HL-60/S4 treated with phorbol 12-myristate 13-acetate at 8.2 ng/mL for 4 days and 3 days (cell line): ENCODE results near the gene ANKRD42.

Experiments
- in situ Hi-C: fragments of 300-500 bp; cut with MboI; formaldehyde crosslinking; loops from 2 replicates; pipeline ENCODE4 v1.15.0; 2022; ENCODE audit warnings: low sequenced_read_pairs

The ANKRD42 gene

GRCh38 chr11:83193315-83194280 lies at the start of gene ANKRD42:
Gene ANKRD42 (plus strand): TSS chr11:83193712. CDS start chr11:83194671, 959 bp downstream.
- in situ Hi-C loops, result no loop called here

DNA sequence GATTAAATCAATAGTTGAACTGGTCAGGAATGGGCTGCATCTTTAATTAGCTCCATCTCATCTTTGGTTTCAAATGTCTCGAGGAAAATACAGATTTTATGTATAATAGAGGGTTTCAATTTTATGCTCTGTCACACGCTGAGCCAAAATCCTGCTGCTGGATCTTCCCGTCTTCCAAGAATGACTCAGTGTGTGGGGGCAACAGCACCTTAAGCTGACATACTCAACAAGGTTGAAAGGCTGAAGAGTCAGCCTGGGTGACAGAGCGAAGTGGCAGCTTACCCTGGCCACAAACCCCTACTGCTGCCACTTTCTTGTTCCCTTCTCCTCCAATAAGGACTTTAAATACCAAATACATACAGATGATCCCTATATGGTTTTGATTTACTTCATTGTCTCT lies 45.6 kb upstream of the ANKRD42 start:
- in situ Hi-C loops, result no loop called here

DNA sequence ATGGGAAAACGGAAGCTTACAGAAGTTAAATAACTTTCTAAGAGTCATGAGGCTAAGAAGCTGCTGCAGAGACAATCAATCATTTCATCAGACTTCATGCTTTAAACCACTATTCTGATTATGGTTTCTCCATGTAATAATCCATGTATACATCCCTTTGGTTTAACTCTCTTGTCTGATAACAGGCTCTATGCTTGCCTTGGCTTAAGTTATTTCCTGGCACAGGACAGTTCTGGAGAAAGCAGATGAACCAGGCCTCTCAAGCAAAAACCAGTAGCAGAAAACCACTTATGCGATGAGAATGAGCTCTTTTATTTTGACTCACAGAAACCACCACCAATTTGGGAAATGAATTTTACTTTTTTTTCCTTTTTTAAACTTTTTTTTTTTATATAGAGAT lies 43.1 kb upstream of the ANKRD42 start:
- in situ Hi-C loops, result no loop called here

DNA sequence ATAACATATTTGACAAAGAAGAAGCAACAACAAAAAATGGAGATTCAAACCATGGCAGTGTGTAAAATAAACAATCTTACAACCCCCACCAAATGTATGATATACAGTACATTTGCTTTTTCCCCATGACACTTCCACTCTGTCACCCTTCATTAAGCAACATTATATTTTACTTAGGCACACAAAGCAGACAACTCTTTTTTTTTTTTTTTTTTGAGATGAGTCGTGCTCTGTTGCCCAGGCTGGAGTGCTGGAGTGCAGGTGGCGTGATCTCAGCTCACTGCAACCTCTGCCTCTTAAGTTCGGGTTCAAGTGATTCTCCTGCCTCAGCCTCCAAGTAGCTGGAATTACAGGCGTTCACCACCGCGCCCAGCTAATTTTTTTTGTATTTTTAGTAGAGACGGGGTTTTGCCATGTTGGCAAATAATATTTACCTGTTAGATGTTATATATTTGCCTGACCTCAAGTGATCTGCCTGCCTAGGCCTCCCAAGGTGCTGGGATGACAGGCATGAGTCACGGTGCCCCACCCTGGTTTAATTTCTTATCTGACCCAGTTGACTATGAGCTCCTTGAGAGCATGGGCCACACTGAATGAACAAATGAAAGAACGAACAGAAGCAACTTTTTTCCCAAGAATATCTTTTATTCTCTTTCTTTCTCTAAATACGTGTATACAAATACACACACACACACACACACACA lies 42.1 kb upstream of the ANKRD42 start:
- in situ Hi-C loops, result no loop called here

DNA sequence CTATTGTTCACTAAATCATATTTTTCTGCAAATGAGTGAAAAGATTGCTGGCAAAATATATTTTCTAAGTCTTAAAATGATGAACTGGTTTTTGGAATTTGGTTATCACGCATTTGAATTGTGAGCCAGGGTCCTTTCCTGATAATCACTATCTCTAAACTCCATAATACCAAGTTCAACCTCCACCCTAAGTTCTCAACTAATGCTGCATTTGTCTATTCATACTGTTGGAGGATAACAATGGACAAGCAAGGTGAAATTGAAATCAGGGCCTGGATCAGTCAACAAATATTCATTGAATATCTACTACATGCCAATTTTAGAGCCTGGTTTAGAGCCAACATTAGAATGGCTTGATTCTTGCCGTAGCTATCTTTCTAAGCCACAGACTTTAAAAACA lies 41.2 kb upstream of the ANKRD42 start:
- in situ Hi-C loops, result no loop called here

- in situ Hi-C loops, result no loop called here
Measured at GRCh38 chr11:83153764-83154163, 39.7 kb upstream of the ANKRD42 start.

DNA sequence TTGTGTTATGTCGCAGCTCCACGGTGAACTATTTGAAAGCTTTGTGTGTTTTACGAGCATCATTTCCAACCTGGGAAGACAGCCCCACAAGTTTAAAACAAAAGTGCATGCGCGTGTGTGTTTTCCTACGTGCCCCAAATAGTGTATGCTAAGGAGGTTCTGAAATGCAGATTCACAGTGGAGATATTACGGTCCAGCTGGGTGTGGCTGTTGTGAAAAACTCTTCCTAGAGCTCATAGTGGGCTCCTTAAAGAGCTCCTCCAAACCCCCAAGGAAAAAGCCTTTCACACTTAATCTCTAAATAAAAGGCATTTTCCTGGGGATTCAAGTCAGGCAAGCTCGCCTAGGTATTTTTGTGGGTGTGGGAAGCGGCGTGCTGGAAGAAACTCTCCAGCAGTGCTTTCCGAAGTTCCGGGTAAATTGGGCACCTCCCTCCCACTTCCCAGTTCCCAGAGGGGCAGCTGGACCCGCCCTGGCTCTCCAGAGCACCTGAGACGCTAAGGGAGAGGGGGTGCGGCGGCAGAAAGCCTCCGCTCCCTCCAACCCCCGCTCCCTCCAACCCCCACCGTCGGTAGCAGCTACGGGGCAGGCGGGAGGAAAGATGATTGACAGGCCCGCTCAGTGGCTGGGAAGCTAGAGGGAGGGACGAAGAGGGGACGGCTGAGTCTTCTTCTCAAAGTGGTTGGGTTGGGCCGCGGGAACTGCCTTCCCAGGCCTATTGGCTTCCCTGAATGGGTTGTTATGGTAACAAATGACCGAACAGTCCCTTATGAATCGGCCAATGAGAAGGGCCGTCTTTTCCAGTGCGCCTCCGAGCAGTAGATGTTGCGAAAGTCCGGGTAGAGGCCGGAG lies 37.1 kb upstream of the ANKRD42 start:
- in situ Hi-C loops, result no loop called here

DNA sequence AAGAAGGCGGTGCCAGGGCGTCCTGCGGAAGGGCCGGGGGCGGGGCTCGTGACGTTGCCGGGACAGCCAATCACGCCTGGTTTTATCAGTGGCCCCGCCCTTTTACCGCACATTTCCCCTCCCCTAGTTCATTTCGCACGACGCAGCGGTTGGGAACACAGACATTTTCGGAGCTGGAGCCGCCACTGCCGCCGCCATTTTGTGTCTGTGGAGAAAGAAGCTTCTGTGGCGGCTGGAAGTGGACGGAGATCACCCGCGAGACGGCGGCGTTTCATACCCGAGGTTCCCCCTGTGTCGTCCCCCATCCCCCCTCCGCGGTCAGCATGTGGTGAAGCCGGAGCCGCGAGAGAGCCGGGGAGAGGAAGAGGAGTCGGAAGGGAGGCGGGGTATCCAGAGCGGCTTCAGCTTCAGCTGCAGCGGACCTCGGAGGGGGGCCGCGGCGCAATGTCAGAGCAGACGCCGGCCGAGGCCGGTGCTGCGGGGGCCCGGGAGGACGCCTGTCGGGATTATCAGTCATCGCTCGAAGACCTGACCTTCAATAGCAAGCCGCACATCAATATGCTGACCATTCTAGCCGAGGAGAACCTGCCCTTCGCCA lies 36.4 kb upstream of the ANKRD42 start, which contains the start of gene PCF11:
Gene PCF11, plus strand, starts transcription at position 136 of the 598 bp plus-strand sequence. Its CDS starts 309 bp downstream, at position 445.
- in situ Hi-C loops, result no loop called here

DNA sequence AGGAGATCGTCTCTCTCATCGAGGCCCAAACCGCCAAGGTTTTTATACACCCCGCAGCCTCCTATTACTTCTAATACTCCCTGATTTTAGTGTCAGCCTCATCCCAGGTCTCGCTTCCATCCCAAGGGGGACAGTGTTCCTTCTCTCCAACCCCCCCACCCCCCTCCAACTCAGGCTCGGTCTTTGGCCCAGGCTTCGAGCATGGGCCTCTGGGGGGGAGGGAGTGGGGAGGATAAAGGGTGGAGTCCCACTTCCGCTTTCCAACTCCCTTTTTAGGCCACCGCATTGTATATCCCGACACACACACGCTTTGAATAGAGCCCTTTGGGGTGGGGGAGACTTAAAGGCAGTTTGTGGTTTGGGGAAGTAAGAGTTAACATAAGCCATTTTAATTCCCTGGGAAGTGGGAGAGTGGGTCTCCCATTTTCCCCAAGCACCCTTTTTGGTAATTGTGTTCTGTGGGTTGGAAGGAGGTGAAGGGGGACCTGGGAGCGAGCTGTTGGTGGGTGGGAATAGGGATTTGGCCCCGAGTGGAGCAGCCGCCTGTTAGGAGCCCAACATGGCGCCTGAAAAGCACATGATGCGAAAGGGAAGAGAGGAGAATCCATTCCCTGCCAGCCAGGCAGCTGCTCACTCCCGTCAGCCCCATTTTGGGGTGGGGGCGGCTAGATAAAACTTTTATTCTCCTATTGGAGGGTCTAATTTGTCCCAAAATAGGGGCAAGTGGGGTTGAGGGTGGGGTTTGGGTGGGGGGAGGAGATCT lies 35.7 kb upstream of the ANKRD42 start:
- in situ Hi-C loops, result no loop called here

- in situ Hi-C loops, result no loop called here
Measured at GRCh38 chr11:83158357-83158786, 35.1 kb upstream of the ANKRD42 start.

- in situ Hi-C loops, result no loop called here
Measured at GRCh38 chr11:83158965-83159901, 34.3 kb upstream of the ANKRD42 start.

DNA sequence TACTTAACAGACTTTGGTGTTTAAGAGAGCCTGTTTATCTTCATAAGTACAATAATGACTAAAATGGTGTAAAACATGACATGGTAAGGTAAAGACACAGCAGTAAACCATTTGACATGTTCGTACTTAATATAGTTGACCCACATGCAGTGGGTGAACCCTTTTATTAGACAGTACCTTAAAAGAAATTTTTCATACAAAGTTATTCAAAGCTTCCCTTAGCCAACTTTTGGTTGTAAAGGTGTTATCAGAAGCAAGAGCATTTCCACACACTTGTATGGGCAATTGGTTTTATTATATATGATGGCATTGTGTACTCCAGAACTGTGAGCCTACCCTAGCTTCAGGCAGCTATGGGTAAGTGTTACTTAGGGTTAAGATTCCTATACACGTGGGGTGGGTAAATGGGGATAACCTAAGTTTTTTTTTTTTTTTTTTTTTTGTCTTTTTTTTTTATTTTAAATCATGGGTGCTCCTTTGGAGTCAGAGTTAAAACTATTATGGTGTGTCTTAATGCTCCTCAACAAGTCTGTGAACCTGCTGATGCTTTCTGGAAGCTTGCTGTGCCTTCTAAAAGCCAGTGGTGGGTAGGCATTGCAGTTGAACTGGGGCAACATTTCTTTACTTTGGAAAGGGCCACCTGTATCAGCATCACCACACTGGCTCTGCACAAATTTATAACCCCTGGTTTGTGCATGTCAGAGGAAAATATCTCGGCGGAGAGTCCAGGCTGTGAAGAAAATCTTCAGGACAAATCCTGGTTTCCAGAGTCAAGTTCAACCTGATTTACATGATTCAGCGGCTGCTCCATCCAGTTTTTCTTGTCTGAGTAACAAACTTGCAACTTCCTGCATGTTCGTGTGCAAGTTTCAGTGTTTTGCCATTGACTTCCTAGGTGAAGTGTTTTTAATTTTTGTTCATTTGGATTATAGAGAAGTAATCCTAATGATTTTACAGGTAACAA lies 33.3 kb upstream of the ANKRD42 start:
- in situ Hi-C loops, result no loop called here

- in situ Hi-C loops, result no loop called here
Measured at GRCh38 chr11:83161610-83162199, 31.8 kb upstream of the ANKRD42 start.

DNA sequence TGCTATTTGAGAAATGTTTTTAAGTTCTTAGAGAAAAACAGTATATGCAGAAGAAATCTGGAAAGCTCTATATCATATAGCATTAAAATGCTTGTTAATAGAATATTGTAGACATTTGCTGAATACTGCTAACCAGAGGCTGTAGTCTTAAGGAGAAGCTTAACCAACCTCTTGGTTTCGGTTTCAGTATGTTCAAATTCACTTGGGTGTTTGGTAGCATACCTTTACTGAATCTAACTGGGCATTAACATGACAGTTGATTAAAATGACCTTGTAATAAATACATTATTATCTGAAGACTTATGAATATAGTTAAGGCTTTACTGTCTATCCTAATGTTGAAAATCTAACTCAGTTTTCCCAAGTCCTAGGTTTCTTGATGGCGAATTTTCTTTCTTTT lies 31.1 kb upstream of the ANKRD42 start:
- in situ Hi-C loops, result no loop called here

- in situ Hi-C loops, result no loop called here
Measured at GRCh38 chr11:83166193-83166866, 27.2 kb upstream of the ANKRD42 start.

- in situ Hi-C loops, result no loop called here
Measured at GRCh38 chr11:83168756-83169155, 24.8 kb upstream of the ANKRD42 start.

GRCh38 chr11:83170865-83171264 lies 22.6 kb upstream of the ANKRD42 start:
- in situ Hi-C loops, result no loop called here
